GM18870 (cell line): Measurements from ENCODE around the gene HKDC1.
"Not testable (repeated sequence)": the region's sequence is repeated elsewhere in the genome, so short reads cannot be mapped to it uniquely, and the experiment has no call there.

Experiments
- ATAC-seq: cut with Tn5 transposase; IDR thresholded peaks from one replicate; pipeline ENCODE4 v1.9.1; 2021; ENCODE audit warnings: moderate library complexity; ENCODE audit not compliant: unreplicated experiment

Gene HKDC1, protein sequence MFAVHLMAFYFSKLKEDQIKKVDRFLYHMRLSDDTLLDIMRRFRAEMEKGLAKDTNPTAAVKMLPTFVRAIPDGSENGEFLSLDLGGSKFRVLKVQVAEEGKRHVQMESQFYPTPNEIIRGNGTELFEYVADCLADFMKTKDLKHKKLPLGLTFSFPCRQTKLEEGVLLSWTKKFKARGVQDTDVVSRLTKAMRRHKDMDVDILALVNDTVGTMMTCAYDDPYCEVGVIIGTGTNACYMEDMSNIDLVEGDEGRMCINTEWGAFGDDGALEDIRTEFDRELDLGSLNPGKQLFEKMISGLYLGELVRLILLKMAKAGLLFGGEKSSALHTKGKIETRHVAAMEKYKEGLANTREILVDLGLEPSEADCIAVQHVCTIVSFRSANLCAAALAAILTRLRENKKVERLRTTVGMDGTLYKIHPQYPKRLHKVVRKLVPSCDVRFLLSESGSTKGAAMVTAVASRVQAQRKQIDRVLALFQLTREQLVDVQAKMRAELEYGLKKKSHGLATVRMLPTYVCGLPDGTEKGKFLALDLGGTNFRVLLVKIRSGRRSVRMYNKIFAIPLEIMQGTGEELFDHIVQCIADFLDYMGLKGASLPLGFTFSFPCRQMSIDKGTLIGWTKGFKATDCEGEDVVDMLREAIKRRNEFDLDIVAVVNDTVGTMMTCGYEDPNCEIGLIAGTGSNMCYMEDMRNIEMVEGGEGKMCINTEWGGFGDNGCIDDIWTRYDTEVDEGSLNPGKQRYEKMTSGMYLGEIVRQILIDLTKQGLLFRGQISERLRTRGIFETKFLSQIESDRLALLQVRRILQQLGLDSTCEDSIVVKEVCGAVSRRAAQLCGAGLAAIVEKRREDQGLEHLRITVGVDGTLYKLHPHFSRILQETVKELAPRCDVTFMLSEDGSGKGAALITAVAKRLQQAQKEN

GRCh38 chr10:69220041-69220451 is at the start of gene HKDC1:
TSS of gene HKDC1 (plus strand) at chr10:69220332. CDS start at chr10:69220436, 104 bp downstream.
- ATAC-seq = no peak

DNA sequence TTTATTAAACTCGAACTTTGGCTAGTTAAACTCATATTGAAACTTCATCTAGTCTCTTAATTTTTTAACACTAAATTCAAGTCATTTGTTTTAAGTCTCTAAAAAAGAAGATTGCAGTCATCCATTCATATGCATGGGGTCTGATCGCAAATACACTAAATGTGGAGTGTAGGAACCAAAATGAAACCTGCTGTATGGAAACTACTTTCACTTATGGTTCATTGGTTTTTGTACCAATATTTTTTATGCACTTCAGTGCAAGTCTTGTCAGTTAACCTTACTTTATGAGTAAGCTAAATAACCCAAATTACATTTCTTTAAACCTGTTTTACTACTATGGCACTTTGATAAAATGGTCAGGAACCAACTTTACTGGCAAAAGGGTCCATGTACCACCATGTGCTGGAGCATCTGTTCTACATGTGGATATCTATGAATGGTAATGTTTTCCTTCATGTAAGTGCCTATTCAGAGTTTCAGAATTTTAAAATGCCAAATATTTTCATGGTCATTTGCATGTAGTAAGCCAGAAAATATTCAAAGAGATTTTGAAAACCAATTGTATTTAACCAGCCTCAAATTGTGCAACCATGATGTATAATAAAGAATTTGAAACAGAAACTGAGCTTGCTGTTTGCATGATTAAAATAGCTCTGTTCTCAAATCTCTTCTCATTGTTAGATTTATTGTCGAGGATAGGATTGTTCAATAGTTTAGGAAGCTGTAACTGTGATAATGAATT is 47.7 kb upstream of the HKDC1 start:
- ATAC-seq = no peak

- not testable (repeated sequence) for ATAC-seq
Measured at GRCh38 chr10:69175326-69175725, 44.8 kb upstream of the HKDC1 start.

DNA sequence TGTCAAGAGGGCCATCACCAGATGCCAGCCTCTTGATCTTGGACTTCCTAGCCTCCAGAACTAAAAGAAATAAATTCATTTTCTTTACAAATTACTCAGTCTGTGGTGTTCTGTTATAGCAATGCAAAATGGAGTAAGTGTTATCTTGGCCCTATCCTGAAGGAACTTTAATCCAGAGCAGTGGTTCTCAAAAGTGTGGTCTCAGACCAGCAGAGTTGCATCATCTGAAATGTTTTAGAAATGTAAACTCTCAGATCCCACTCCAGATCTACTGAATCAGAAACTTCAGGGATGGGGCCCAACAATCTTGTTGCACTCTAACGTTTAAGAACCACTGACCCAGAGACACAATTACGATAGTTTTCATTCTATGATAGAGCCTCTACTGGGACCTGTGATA is 43.3 kb upstream of the HKDC1 start:
- ATAC-seq = no peak

- peak; percentile 25 for ATAC-seq
Measured at GRCh38 chr10:69179089-69179742, 40.9 kb upstream of the HKDC1 start.

DNA sequence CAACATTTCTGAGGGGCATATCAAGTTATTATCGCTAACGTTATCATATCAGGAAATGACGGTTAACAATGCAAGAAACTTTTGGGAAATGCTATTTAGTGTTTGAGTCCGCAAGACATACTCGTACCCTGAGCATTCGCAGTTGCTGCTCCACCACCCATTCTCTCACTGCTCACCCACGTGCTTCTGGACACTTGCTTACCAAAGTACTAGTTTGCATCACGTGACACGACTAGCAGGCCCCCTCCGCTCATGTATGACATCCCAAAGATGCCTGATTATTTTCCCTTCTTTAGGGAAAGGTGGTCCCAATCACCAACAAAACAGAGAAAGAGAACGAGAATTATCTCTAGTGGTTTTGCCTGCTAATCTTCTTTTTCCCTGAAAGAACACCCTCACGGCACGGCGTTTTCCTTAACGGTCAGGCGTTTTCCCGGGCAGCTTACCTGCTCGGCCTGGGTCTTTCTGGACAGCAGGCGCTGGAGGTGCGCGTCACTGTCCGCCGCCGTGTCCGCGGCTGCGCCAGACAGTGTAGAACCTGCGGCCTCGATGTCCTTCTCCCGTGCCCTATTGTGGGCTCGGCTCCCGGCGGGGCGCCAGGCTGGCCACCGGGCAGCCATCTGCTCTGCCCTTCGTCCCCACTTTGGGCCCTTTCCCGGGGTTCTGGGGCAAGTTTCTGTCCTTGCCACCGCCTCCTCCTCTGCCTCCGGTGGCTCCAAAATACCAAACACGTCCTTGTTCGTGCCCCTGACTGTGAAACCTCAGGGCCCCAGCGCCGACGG is 40.2 kb upstream of the HKDC1 start, which contains the start of gene SUPV3L1:
Gene SUPV3L1, plus strand, starts transcription at position 492 of the 782 bp plus-strand sequence. Its CDS starts 58 bp downstream, at position 550.
- peak; percentile 65 for ATAC-seq

- no peak for ATAC-seq
Measured at GRCh38 chr10:69180525-69181204, 39.5 kb upstream of the HKDC1 start.

- no peak for ATAC-seq
Measured at GRCh38 chr10:69181433-69181832, 38.7 kb upstream of the HKDC1 start.

DNA sequence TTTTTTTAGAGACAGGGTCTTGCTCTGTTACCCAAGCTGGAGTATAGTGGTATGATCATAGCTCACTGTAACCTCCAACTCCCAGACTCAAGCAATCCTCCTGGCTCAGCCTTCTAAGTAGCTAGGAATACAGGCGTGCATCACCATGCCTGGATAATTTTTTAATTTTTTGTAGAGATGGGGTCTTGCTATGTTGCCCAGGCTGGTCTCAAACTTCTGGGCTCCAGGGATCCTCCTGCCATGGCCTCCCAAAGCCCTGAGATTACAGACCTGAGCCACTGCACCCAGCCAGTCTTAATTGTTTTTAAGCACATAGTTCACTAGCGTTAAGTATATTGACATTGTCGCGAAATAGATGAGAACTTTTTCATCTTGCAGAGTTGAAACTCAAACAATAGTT is 38.1 kb upstream of the HKDC1 start:
- no peak for ATAC-seq

DNA sequence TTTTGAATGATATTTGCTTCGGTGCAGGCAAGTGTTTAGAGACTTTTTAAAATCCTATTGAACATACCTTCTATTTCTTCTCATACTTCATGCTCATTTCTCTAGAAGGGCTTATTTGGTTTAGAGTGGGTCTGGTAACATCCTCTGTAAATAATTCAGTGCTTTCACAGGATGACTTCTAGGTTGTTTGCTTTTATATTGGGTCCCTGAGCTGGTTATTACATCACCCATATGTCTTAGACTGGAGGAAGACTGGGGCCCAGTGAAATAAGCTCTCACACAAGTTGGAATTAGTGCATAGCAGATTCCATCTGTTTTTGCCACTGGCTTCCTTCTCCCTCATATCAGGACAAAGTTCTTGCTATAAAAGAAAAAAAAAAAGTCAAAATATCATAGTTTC is 33.6 kb upstream of the HKDC1 start:
- ATAC-seq = no peak

DNA sequence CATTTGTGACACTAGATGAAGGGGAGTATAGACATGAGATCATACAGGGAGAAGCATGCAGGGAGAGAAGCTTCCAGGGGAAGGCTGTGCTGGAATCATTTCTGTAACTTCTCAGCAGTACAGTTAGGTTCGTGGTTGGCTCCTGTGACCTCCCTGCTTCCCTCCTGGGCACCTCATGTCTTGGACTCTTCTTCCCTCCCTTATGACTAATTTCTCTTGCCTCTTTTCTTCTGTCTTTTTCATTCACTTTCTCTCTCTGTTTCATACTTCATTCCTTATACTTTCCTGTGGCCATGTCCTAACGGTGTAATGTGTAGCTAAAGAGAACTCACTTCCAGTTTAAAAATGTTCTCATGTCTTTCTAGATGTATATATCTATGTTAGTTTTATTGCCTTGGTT is 19.1 kb upstream of the HKDC1 start:
- no peak for ATAC-seq

DNA sequence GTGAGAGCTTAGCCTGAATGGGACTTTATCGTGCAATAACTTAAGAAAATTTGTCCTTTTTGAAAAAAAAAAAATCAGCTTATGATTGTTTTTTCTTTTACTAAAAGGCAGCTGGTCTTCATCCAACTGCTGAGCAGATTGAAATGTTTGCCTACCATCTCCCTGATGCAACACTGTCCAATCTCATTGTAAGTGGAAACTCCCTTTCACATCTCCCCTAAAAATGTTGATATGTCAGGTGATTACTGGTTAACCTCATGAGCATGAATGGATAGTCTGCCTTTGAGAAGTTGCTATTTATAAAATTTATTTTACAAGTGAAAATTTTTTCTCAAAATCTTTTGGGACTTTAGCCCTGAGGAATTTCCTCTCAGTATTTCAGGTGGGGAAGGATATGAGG is 17.8 kb upstream of the HKDC1 start:
- ATAC-seq = no peak

- no peak for ATAC-seq
Measured at GRCh38 chr10:69208761-69209160, 11.4 kb upstream of the HKDC1 start.

DNA sequence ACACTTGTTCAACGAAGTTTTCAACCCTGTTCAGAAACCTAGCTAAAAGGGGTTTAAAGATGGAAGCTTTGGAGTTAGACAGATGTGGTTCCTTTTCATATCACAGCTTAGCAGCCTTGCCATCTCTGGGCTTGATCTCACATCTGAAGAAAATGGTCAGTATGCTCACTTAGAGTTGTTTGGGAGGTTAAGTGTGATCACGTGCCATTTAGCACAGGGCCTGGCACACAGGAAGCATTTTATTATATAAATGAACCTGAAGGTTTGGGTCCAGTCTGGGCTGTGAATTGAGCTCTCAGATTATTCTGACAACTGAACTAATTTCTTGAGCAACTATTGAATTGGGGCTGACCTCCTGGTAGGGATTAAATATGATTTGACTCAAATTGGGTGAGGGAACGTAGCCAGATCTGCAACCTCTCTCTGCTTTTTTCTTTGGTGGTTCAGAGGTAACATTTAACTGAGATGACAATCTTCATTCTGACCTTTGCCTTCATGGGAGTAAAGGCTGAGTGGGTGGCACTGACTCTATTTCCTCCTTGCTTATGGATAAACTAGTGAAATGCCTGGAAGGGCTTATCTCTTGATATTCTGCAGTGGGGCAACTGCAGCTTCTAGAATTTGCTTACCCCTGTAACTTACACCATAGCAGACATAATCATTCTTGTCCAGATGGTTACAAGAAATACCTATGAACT is 10.2 kb upstream of the HKDC1 start:
- no peak for ATAC-seq

DNA sequence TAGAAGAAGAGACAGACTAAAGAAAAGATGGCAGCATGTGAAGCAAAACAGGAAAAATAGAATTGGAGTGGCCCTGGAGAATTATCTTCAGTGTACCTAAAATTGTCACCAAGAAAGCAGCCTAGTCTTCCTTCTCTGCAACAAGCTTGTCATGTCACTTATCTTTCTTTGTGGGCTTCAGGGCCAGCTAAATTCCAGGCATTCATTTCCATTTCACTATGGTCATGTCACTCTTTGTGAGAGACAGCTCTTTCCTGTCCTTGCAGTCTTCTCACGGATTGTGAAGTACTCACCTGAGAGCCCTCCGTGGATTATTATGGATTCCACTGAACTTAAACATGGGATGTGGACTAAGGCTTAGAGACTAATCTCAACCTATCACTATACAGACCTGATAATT is 9.0 kb upstream of the HKDC1 start:
- no peak for ATAC-seq

DNA sequence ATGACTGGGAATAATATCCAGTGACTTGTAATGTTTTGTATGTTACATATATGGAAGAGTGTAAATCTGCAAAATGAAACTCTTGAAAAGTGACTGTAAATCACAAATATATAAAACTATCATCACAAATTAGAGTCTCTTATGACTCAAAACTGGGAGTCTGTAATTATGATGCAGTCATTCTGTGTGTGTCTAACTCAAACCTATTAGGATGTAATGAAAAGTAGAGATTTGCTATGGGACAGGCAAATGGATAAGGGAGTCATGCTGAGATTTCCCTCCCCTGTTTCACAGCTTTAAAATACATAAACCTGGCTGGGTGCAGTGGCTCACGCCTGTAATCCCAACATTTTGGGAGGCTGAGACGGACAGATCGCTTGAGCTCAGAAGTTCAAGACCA is 8.6 kb upstream of the HKDC1 start:
- ATAC-seq = no peak

DNA sequence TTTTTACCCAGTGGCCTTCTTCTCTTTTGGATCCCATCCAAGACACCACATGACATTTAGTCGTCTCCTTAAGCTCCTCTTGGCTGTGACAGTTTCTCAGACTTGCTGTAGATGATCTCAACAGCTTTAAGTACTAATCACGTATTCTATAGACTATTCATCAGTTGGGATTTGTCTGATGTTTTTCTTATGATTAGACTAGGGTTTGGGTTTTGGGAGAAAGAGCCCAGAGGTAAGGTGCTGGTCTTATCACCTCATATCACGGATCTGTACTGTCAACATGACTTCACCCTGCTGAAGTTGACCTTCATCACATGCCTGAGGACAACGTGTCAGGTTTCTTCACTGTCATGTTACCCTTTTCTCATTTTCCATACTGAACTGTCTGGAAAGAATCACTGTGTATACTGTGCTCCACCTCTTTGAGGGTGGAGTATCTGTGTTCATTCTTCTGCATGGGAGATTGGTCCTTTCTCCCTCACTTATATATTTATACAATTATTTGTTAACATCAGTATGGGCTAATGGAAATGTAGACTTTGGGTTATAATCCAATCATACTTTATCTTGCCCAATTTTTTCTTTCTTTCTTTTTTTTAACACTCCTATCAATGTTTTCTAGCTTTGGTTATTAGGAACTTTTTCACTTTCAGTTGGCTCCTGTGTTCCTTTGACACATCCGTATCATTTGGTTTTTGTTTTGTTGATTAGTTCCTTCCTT is 6.4 kb upstream of the HKDC1 start:
- ATAC-seq = no peak

DNA sequence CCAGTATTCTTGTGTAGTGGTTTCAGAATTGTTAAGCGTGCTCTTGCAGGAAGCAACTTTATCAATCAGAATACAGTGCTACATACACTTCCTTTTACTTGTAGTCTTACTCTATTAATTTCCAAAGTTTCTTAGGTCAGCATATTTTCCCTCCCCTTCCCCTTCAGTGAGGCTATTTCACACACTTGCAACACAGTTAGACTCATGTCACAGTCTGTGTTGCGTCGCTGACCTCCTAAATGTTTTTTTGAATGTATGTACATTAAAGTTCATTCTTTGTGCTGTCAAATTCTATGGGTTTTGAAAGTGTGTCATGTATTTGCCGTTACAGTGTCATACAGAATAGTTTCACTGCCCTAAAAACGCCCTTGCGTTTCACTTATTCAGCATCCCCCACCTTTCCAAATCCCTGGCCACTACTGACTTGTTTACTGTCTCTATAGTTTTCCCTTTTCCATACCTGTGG is 5.4 kb upstream of the HKDC1 start:
- no peak for ATAC-seq
